Peyer's patch (tissue), 4 donors: ENCODE data around the gene BLMH. TPM values are rescaled to one million over a fixed set of nuclear protein-coding genes. Genes with fewer than 3 reads are reported as not detected.

Source experiments
- DNase-seq, 3 donors: peaks; one replicate each; pipeline ENCODE4 v3.0.0-alpha.2; 2017 to 2019
- H3K27ac ChIP-seq, 4 donors: fragments of 200-600 bp; sonication (generic); one replicate each; pipeline ENCODE4 v1.5.1; 2016 to 2019
- H3K27me3 ChIP-seq, 2 donors: fragments of 200-600 bp; sonication (generic); one replicate each; pipeline ENCODE4 v1.5.1; 2019
- H3K36me3 ChIP-seq, 3 donors: fragments of 200-600 bp; sonication (generic); one replicate each; pipeline ENCODE4 v1.5.1; 2016 to 2019
- H3K4me1 ChIP-seq, 4 donors: fragments of 200-600 bp; sonication (generic); one replicate each; pipeline ENCODE4 v1.5.1; 2016 to 2019
- H3K4me3 ChIP-seq, 4 donors: fragments of 200-600 bp; sonication (generic); 1 replicate in 3 of 4; 2 replicates in 1 of 4; pipeline ENCODE4 v1.5.1; 2016 to 2019; ENCODE audit warnings: mild to moderate bottlenecking in 1 of 4
- H3K9me3 ChIP-seq, 4 donors: fragments of 200-600 bp; sonication (generic); one replicate each; pipeline ENCODE4 v1.5.1; 2016 to 2019; ENCODE audit warnings: mild to moderate bottlenecking in 1 of 4
- POLR2A ChIP-seq, 2 donors: fragments of 450-650 bp; IDR thresholded peaks; one replicate each; pipeline ENCODE4 v1.5.1; 2017; ENCODE audit warnings: antibody characterized with exemption in 2 of 2, mild to moderate bottlenecking in 2 of 2, moderate library complexity in 2 of 2
- total RNA-seq, 4 donors: library from RNA; depleted of rRNA; stranded (reverse); fragments of >200 nt; gene quantifications; one replicate each; pipeline ENCODE4 v1.1.0, GENCODE V29; 2016
- TF ChIP-seq, protein P1 (sequence below), 6 experiments: fragments of 450-650 bp in 4 of 6; fragments of 200-600 bp in 2 of 6; sonication (generic) in 1 of 6; IDR thresholded peaks; one replicate each; pipeline ENCODE4 v1.5.1; 2017 to 2019; ENCODE audit warnings: antibody characterized with exemption in 6 of 6, mild to moderate bottlenecking in 3 of 6, moderate library complexity in 1 of 6

Gene BLMH
- total RNA-seq, 4 donors from 2014 or later = 19.4 to 49.5 (median 31.3) TPM

DNA sequence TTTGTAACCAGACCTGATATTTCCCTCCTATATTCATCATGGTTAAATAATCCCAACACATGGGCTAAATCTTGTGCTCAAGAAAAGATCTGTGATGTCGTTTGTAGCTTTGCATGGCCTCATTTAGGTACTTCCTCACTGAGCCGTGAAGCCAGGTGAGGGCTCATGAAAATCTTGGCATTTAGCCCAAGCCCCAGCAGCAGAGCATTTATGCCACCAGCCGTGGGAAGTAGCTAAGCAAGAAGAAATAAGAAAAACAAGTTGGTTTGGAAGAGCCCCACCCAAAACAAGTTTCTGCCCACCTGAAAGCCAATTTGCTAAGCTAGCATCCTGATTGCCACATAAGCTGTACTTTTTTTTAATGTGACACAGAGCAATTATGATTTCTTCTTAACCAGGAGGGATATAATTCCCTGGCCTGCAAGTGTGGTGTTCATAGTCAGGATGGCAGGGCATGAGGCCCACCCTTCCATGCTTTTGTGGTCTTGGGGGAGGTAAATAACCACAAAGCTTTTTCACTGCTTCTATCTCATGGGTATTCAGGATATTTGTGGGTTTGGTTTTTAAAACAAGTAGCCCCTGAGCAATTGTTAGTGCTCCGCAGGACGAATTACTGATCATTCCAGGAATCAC is 31.6 kb upstream of the BLMH start:
- Histone ChIP-seq H3K4me3 (no peak overlapping the region), H3K9me3 (no peaks in the 10 kb centered on the region), H3K4me1 (peaks cover 0 to 30% (median 6%) of the 10 kb centered on the region in 4 donors), H3K27me3 (no peaks in the 10 kb centered on the region), H3K27ac (peak overlapping the region in 1 of 4 donors; percentile 50), H3K36me3 (peaks cover 0 to 10% (median 0%) of the 10 kb centered on the region in 3 donors)
- TF ChIP-seq, protein P1, sequence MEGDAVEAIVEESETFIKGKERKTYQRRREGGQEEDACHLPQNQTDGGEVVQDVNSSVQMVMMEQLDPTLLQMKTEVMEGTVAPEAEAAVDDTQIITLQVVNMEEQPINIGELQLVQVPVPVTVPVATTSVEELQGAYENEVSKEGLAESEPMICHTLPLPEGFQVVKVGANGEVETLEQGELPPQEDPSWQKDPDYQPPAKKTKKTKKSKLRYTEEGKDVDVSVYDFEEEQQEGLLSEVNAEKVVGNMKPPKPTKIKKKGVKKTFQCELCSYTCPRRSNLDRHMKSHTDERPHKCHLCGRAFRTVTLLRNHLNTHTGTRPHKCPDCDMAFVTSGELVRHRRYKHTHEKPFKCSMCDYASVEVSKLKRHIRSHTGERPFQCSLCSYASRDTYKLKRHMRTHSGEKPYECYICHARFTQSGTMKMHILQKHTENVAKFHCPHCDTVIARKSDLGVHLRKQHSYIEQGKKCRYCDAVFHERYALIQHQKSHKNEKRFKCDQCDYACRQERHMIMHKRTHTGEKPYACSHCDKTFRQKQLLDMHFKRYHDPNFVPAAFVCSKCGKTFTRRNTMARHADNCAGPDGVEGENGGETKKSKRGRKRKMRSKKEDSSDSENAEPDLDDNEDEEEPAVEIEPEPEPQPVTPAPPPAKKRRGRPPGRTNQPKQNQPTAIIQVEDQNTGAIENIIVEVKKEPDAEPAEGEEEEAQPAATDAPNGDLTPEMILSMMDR (IDR thresholded peaks at IDR 0.05) = no peak
- no peak for TF ChIP-seq POLR2A (IDR thresholded peaks at IDR 0.05)
- DNase-seq = peak in 2 of 3 donors; percentile 19 to 56

DNA sequence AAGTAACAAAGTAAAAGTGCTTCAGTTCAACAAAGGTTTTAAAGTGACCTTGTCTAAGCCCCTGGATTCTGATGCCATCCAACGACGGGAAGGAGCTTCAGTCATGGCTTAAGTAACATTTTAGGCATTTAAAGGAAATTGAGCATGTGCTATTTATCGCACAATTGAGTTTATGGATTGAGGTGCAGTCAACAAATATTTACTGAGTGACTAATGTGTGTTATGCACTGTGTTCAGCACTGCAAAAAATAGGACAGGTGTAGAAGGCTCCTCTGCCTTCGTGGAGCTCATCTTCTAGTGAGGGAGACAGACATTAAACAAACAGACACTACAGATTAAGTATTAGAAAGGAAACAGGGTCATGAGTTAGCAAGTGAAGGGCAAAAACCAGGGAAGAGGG is 29.6 kb upstream of the BLMH start:
- Histone ChIP-seq H3K4me1 (peaks cover 0 to 39% (median 6%) of the 10 kb centered on the region in 4 donors), H3K4me3 (no peak overlapping the region), H3K9me3 (no peaks in the 10 kb centered on the region), H3K36me3 (peaks cover 0 to 10% (median 0%) of the 10 kb centered on the region in 3 donors), H3K27me3 (no peaks in the 10 kb centered on the region), H3K27ac (no peak overlapping the region)
- no peak for TF ChIP-seq POLR2A (IDR thresholded peaks at IDR 0.05)
- TF ChIP-seq, protein P1 (IDR thresholded peaks at IDR 0.05) = no peak
- no peak for DNase-seq

DNA sequence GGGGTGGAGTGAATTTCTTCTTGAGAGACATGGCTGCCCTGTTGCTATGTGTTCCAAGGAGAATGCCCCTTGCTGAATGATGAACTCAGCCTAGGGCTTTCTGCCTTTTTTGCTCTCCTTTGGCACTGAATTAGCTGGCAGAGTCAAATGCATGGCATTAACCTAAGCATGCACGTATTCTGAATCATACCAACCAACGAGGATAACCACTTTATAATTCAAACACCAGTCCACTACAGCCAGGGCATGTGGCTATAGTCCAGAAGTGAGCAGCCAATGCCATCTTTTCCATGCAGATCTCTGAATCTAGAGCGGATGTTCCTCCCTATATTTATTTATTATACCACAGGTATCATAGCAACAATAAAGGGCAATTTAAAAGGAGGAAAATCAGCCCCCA is 26.4 kb upstream of the BLMH start:
- Histone ChIP-seq H3K27ac (no peak overlapping the region), H3K4me3 (no peak overlapping the region), H3K4me1 (peaks cover 0 to 20% (median 0%) of the 10 kb centered on the region in 4 donors), H3K27me3 (no peaks in the 10 kb centered on the region), H3K36me3 (peaks cover 0 to 3% (median 0%) of the 10 kb centered on the region in 3 donors), H3K9me3 (no peaks in the 10 kb centered on the region)
- no peak for DNase-seq
- TF ChIP-seq POLR2A (IDR thresholded peaks at IDR 0.05) = no peak
- TF ChIP-seq, protein P1 (IDR thresholded peaks at IDR 0.05) = no peak

DNA sequence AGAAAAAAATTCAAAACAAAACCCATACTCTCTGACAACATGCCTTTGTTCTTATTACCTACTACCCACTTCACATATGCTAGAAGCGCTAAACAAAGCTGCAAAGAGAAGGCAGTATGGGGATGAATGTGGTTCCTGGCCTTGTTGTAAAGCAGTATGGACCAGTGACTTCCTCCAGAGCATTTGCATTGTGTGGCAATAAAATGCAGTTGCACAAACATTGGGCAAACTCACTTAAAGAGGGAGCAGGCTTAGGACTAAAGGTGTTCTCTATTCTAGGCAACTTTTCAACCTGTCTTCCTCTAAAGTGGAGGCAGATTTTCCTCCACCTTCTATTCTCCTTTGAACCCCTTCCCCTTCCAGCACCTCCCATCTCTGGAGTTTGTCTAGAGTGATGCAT is 25.0 kb upstream of the BLMH start:
- Histone ChIP-seq H3K9me3 (no peaks in the 10 kb centered on the region), H3K27ac (no peak overlapping the region), H3K36me3 (no peaks in the 10 kb centered on the region), H3K4me1 (peaks cover 0 to 20% (median 0%) of the 10 kb centered on the region in 4 donors), H3K27me3 (no peaks in the 10 kb centered on the region), H3K4me3 (no peak overlapping the region)
- DNase-seq = no peak
- TF ChIP-seq, protein P1 (IDR thresholded peaks at IDR 0.05) = no peak
- no peak for TF ChIP-seq POLR2A (IDR thresholded peaks at IDR 0.05)

DNA sequence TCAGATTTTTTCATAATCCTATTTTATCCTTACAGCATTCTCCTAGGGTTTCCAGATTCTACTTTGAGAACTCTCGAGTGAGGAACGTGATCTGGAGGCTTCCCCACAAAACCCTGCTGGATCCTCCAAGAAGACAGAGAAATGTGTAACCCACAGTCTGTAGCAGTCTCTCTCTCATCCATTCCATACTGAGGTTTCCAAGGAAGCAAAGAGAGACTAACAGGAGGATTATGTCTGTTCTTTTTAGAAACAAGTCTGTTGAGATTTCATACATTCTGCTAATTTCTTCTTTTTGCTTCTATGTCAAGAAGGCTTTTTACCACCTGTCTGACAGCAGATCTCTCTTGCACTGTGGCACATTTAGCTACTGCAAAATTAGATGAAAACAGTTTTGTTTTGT is 23.4 kb upstream of the BLMH start:
- no peaks in the 10 kb centered on the region for H3K36me3 ChIP-seq
- no peak overlapping the region for H3K4me3 ChIP-seq
- H3K27me3 ChIP-seq = no peaks in the 10 kb centered on the region
- no peaks in the 10 kb centered on the region for H3K9me3 ChIP-seq
- DNase-seq = no peak
- peaks cover 0 to 20% (median 0%) of the 10 kb centered on the region in 4 donors for H3K4me1 ChIP-seq
- TF ChIP-seq, protein P1 (IDR thresholded peaks at IDR 0.05) = no peak
- no peak for TF ChIP-seq POLR2A (IDR thresholded peaks at IDR 0.05)
- peak overlapping the region in 3 of 4 donors; percentile 2 to 38 (median 6) for H3K27ac ChIP-seq
